Ascending aorta (tissue), 2 donors: ENCODE data around the gene EPHA5. TPM values are rescaled to one million over a fixed set of nuclear protein-coding genes. Genes with fewer than 3 reads are reported as not detected.

Experiments
- DNase-seq, 2 donors: peaks; one replicate each; pipeline ENCODE4 v3.0.0-alpha.2; 2019; ENCODE audit warnings: low spot score in 2 of 2
- H3K27ac ChIP-seq, 2 donors: fragments of 200-600 bp; sonication (generic); one replicate each; pipeline ENCODE4 v1.5.1; 2016 to 2017; ENCODE audit warnings: mild to moderate bottlenecking in 1 of 2
- H3K27me3 ChIP-seq: fragments of 200-600 bp; sonication (generic); one replicate; pipeline ENCODE4 v1.5.1; 2017
- H3K36me3 ChIP-seq, 2 donors: fragments of 200-600 bp; sonication (generic); one replicate each; pipeline ENCODE4 v1.5.1; 2016
- H3K4me1 ChIP-seq, 2 donors: fragments of 200-600 bp; sonication (generic); one replicate each; pipeline ENCODE4 v1.5.1; 2016 to 2017; ENCODE audit warnings: mild to moderate bottlenecking in 1 of 2
- H3K4me3 ChIP-seq, 2 donors: fragments of 200-600 bp; sonication (generic); one replicate each; pipeline ENCODE4 v1.5.1; 2016 to 2017; ENCODE audit warnings: mild to moderate bottlenecking in 1 of 2
- H3K9me3 ChIP-seq, 2 donors: fragments of 200-600 bp; sonication (generic); one replicate each; pipeline ENCODE4 v1.5.1; 2016
- intact Hi-C: fragments of 100-400 bp; cut with DNase I; formaldehyde crosslinking; loops from one replicate; pipeline ENCODE4 v1.15.1; 2023
- total RNA-seq: library from RNA; depleted of rRNA; stranded (reverse); fragments of >200 nt; gene quantifications from one replicate; pipeline ENCODE4 v1.1.0, GENCODE V29; 2016
- TF ChIP-seq, protein P1 (sequence below), 3 experiments: fragments of 200-600 bp in 2 of 3; fragments of 450-650 bp in 1 of 3; sonication (generic) in 2 of 3; IDR thresholded peaks; one replicate each; pipeline ENCODE4 v1.5.1; 2016 to 2019; ENCODE audit warnings: antibody characterized with exemption in 3 of 3, mild to moderate bottlenecking in 1 of 3, moderate library complexity in 1 of 3

Gene EPHA5
- total RNA-seq, 1 donor from 2014 or later = not detected

DNA sequence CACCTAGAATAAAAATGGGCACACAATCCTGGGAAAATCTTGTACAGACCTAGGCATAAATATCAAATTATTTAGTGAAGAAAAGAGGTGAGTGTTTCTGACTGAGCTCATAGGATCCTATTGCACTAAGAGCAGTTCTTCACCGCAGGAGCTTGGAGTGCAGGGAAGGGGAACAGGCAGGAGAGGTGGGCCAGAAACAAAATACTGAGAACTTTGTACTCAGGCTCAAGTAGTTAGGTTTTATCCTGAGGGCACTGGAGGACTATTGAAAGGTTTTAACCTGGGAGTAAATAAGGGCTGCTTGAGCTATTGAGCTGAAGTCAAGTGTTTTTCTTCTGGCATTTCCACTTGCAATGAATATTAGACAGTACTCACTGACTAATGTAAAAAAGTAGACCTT is 12.2 kb downstream of the EPHA5 start:
- intact Hi-C loops = no loop called here
- Histone ChIP-seq H3K27ac (no peak overlapping the region), H3K4me3 (no peak overlapping the region), H3K36me3 (no peaks in the 10 kb centered on the region), H3K4me1 (no peaks in the 10 kb centered on the region), H3K27me3 (no peaks in the 10 kb centered on the region), H3K9me3 (no peaks in the 10 kb centered on the region)
- TF ChIP-seq, protein P1, sequence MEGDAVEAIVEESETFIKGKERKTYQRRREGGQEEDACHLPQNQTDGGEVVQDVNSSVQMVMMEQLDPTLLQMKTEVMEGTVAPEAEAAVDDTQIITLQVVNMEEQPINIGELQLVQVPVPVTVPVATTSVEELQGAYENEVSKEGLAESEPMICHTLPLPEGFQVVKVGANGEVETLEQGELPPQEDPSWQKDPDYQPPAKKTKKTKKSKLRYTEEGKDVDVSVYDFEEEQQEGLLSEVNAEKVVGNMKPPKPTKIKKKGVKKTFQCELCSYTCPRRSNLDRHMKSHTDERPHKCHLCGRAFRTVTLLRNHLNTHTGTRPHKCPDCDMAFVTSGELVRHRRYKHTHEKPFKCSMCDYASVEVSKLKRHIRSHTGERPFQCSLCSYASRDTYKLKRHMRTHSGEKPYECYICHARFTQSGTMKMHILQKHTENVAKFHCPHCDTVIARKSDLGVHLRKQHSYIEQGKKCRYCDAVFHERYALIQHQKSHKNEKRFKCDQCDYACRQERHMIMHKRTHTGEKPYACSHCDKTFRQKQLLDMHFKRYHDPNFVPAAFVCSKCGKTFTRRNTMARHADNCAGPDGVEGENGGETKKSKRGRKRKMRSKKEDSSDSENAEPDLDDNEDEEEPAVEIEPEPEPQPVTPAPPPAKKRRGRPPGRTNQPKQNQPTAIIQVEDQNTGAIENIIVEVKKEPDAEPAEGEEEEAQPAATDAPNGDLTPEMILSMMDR (IDR thresholded peaks at IDR 0.05) = no peak
- no peak for DNase-seq

DNA sequence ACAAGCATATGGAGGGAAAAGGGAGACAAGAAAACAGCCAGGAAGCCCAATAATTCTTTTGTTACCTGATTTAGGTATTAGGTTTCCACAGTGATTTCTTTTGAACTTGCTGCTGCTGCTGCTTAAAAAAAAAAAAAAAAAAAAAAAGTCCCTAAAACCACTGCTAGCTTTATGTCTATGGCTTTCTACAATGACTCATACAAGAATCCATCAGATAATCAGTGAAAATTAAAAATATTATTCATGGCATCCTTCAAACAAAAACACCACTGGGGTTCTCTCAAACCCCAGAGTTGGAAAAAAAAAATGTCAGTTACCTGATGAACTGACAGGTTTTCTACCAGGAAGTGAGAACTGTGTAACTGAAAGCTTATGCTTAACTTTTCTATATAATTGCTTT is 14.3 kb downstream of the EPHA5 start:
- TF ChIP-seq, protein P1 (IDR thresholded peaks at IDR 0.05) = no peak

DNA sequence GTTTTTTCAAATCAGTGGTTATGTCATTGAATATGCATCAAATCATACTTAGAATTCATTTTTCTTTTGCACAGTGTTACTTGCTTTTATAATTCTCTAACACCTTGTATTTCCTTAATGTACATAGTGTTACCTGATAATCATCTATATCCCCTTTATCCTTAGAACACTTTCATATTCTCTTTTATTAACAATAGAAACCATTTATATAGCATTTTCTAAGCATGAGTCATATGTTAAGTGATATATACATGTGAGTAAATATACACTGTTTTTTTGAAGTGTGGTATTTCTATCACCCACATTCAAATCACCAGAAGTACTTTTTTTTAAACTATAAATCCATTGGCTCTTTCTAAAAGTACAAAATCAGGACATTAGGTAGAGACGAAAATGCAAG is 15.3 kb downstream of the EPHA5 start:
- Histone ChIP-seq H3K9me3 (no peaks in the 10 kb centered on the region), H3K27me3 (no peaks in the 10 kb centered on the region), H3K4me1 (no peaks in the 10 kb centered on the region), H3K4me3 (no peak overlapping the region), H3K27ac (no peak overlapping the region), H3K36me3 (no peaks in the 10 kb centered on the region)
- TF ChIP-seq, protein P1 (IDR thresholded peaks at IDR 0.05) = no peak
- no peak for DNase-seq
- intact Hi-C loops = no loop called here

More for the DNA sequence above, 14.3 kb downstream of the EPHA5 start:
- Histone ChIP-seq H3K9me3 (no peaks in the 10 kb centered on the region), H3K27ac (no peak overlapping the region), H3K4me1 (no peaks in the 10 kb centered on the region), H3K36me3 (no peaks in the 10 kb centered on the region), H3K27me3 (no peaks in the 10 kb centered on the region), H3K4me3 (no peak overlapping the region)
- intact Hi-C loops = no loop called here
- no peak for DNase-seq

DNA sequence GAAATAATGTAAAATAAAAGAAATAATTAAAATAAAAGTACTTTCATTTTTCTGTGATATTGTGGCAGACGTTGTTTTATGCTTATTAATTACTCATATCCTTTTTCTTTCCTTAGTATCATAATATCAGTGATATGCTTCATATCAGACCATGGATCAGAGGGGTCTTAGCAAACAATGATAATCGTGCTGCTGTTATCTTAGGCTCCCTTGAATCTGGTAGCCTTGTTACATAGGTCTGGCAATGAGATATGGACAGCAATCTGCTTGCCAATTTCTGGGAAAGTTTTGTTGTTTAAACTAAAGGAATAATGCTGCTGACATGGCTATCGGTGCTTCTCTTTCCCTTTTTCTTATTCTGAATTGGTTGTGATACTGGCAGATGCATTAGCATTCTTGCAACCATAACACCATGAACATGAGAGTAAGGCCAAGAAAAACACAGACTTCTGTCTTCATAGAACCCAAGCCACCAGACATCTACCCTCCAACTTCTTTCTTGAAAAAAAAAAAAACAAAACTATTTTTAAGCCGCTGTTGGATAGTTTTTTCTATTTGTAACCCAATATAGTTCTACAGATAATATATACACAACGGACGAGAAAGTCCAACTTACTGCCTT is 16.4 kb downstream of the EPHA5 start:
- Histone ChIP-seq H3K4me3 (no peak overlapping the region), H3K36me3 (no peaks in the 10 kb centered on the region), H3K27me3 (no peaks in the 10 kb centered on the region), H3K27ac (no peak overlapping the region), H3K4me1 (no peaks in the 10 kb centered on the region), H3K9me3 (no peaks in the 10 kb centered on the region)
- TF ChIP-seq, protein P1 (IDR thresholded peaks at IDR 0.05) = no peak
- DNase-seq = no peak
- intact Hi-C loops = no loop called here

DNA sequence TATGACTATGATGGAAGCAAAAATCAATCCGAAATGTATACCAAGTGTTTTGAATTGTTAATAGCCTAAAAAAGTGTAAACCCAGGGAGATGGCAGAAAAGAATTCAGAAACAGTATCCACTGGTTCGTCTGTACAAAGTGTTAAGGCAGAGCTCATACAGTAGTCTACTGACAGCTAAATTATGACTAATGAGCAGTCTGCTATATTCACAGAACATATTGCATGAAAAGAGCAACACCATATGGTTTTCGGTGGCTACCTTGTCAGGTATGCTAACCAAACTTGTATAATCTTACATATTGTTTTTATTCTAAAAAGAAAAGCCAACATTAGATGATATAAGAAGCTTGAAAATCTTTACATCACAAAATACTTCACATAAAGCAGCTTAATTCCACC is 18.5 kb downstream of the EPHA5 start:
- H3K9me3 ChIP-seq = no peaks in the 10 kb centered on the region
- no peak for DNase-seq
- TF ChIP-seq, protein P1 (IDR thresholded peaks at IDR 0.05) = no peak
- H3K27ac ChIP-seq = no peak overlapping the region
- no peak overlapping the region for H3K4me3 ChIP-seq
- H3K4me1 ChIP-seq = no peaks in the 10 kb centered on the region
- no peaks in the 10 kb centered on the region for H3K27me3 ChIP-seq
- intact Hi-C loops = no loop called here
- H3K36me3 ChIP-seq = no peaks in the 10 kb centered on the region

DNA sequence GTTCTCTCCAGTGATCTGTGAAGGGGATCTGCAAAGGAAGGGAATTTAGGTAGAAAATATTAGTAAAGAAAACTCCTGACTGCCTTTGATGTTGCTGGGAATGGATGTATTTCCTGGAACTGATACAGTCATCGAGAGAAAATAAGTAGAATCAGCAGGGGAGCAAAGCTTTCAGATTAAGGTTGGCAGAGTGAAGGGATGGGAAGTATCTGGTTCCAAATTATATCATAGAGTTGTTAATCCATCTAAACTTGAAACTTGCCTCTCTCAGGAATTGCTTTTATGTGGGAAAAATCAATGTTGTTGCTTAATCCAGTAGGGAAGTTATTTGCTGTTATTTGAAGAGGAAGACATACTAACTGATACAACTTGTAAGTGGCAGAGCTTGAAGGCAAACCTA is 19.3 kb downstream of the EPHA5 start:
- Histone ChIP-seq H3K27me3 (no peaks in the 10 kb centered on the region), H3K9me3 (no peaks in the 10 kb centered on the region), H3K36me3 (no peaks in the 10 kb centered on the region), H3K4me3 (no peak overlapping the region), H3K27ac (no peak overlapping the region), H3K4me1 (no peaks in the 10 kb centered on the region)
- TF ChIP-seq, protein P1 (IDR thresholded peaks at IDR 0.05) = no peak
- intact Hi-C loops = no loop called here
- no peak for DNase-seq
